Loucy (cell line): ENCODE data around the gene SCAND1.

Experiments used
- EZH2phosphoT487 ChIP-seq: fragments of 200-600 bp; IDR thresholded peaks from 2 replicates; pipeline ENCODE4 v1.6.1; 2018; ENCODE audit warnings: antibody characterized with exemption, mild to moderate bottlenecking, moderate library complexity, borderline replicate concordance
- TF ChIP-seq, protein P1 (sequence below): fragments of 200-600 bp; sonication (generic); conservative IDR thresholded peaks from 2 replicates; pipeline ENCODE4 v1.5.1; 2014; ENCODE audit warnings: mild to moderate bottlenecking, antibody characterized with exemption, low read length

DNA sequence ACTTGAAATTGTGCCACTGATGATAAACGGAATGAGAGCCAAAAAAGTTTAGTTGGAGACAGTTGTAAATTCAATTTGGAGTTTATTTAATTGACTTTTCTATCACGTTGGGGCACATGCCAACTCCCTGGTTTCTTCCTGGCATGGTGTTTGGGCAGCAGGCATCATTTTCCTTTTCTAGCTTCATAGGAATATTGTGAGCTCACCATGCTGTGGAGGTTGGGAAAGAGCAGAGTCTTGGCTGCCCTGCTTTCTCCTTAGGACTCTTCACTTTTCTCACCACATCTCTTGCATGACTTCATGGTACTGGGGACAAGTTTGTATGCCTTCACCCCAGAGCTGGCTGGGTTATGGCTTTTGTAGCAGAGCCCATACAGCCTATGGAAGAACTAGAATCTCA is 6.4 kb downstream of the SCAND1 start:
- TF ChIP-seq, protein P1, sequence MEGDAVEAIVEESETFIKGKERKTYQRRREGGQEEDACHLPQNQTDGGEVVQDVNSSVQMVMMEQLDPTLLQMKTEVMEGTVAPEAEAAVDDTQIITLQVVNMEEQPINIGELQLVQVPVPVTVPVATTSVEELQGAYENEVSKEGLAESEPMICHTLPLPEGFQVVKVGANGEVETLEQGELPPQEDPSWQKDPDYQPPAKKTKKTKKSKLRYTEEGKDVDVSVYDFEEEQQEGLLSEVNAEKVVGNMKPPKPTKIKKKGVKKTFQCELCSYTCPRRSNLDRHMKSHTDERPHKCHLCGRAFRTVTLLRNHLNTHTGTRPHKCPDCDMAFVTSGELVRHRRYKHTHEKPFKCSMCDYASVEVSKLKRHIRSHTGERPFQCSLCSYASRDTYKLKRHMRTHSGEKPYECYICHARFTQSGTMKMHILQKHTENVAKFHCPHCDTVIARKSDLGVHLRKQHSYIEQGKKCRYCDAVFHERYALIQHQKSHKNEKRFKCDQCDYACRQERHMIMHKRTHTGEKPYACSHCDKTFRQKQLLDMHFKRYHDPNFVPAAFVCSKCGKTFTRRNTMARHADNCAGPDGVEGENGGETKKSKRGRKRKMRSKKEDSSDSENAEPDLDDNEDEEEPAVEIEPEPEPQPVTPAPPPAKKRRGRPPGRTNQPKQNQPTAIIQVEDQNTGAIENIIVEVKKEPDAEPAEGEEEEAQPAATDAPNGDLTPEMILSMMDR, result no peak
- TF ChIP-seq EZH2phosphoT487, result no peak
